IPS-18a (cell line): ENCODE results near the gene CCPG1.
A peak's percentile ranks its signal among the peaks of the same experiment; 100 is the strongest.

Experiments used
- H3K27ac ChIP-seq: one replicate; pipeline ENCODE4 v1.5.1; 2013; ENCODE audit warnings: low read length
- H3K27me3 ChIP-seq: one replicate; pipeline ENCODE4 v1.6.1; 2013; ENCODE audit warnings: mild to moderate bottlenecking, low read length; ENCODE audit not compliant: control insufficient read depth, insufficient read depth
- H3K36me3 ChIP-seq: one replicate; pipeline ENCODE4 v1.6.1; 2013; ENCODE audit warnings: low read depth, low read length; ENCODE audit not compliant: control insufficient read depth
- H3K4me1 ChIP-seq: one replicate; pipeline ENCODE4 v1.6.1; 2013; ENCODE audit warnings: low read depth, low read length; ENCODE audit not compliant: control insufficient read depth
- H3K4me3 ChIP-seq: one replicate; pipeline ENCODE4 v1.5.1; 2013; ENCODE audit warnings: low read length
- H3K9ac ChIP-seq: one replicate; pipeline ENCODE4 v1.6.1; 2013; ENCODE audit warnings: mild to moderate bottlenecking, low read length, moderate library complexity
- H3K9me3 ChIP-seq: one replicate; pipeline ENCODE4 v1.6.1; 2013; ENCODE audit warnings: low read depth, low read length; ENCODE audit not compliant: control insufficient read depth

The CCPG1 gene

GRCh38 chr15:55372701-55373440 is 35.3 kb downstream of the CCPG1 start:
- Histone ChIP-seq H3K27ac (no peak overlapping the region), H3K27me3 (no peaks in the 10 kb centered on the region), H3K9me3 (no peaks in the 10 kb centered on the region), H3K9ac (no peak overlapping the region), H3K4me3 (no peak overlapping the region), H3K36me3 (no peaks in the 10 kb centered on the region), H3K4me1 (no peaks in the 10 kb centered on the region)

GRCh38 chr15:55366981-55367380 is 41.2 kb downstream of the CCPG1 start:
- Histone ChIP-seq H3K9ac (no peak overlapping the region), H3K4me3 (no peak overlapping the region), H3K36me3 (no peaks in the 10 kb centered on the region), H3K4me1 (no peaks in the 10 kb centered on the region), H3K9me3 (no peaks in the 10 kb centered on the region), H3K27ac (no peak overlapping the region), H3K27me3 (no peaks in the 10 kb centered on the region)

GRCh38 chr15:55362641-55363040 is 45.5 kb downstream of the CCPG1 start:
- Histone ChIP-seq H3K27me3 (no peaks in the 10 kb centered on the region), H3K4me3 (no peak overlapping the region), H3K4me1 (no peaks in the 10 kb centered on the region), H3K36me3 (no peaks in the 10 kb centered on the region), H3K27ac (no peak overlapping the region), H3K9me3 (no peaks in the 10 kb centered on the region), H3K9ac (no peak overlapping the region)

- no peak overlapping the region for H3K4me3 ChIP-seq
- H3K36me3 ChIP-seq: no peaks in the 10 kb centered on the region
- H3K27ac ChIP-seq: no peak overlapping the region
Observed at GRCh38 chr15:55361048-55361447, 47.1 kb downstream of the CCPG1 start.

GRCh38 chr15:55360256-55360655 is 47.9 kb downstream of the CCPG1 start:
- H3K27ac ChIP-seq: no peak overlapping the region
- H3K36me3 ChIP-seq: no peaks in the 10 kb centered on the region
- no peak overlapping the region for H3K4me3 ChIP-seq
- H3K4me1 ChIP-seq: no peaks in the 10 kb centered on the region
- no peak overlapping the region for H3K9ac ChIP-seq
- no peaks in the 10 kb centered on the region for H3K9me3 ChIP-seq
- H3K27me3 ChIP-seq: no peaks in the 10 kb centered on the region

More at GRCh38 chr15:55361048-55361447, 47.1 kb downstream of the CCPG1 start:
- H3K9ac ChIP-seq: no peak overlapping the region
- H3K27me3 ChIP-seq: no peaks in the 10 kb centered on the region
- H3K9me3 ChIP-seq: no peaks in the 10 kb centered on the region
- no peaks in the 10 kb centered on the region for H3K4me1 ChIP-seq

- no peak overlapping the region for H3K27ac ChIP-seq
- no peak overlapping the region for H3K4me3 ChIP-seq
- no peaks in the 10 kb centered on the region for H3K36me3 ChIP-seq
- H3K9ac ChIP-seq: no peak overlapping the region
- no peaks in the 10 kb centered on the region for H3K9me3 ChIP-seq
- no peaks in the 10 kb centered on the region for H3K27me3 ChIP-seq
- H3K4me1 ChIP-seq: peaks cover 2% of the 10 kb centered on the region
Observed at GRCh38 chr15:55358471-55358870, 49.7 kb downstream of the CCPG1 start.

DNA sequence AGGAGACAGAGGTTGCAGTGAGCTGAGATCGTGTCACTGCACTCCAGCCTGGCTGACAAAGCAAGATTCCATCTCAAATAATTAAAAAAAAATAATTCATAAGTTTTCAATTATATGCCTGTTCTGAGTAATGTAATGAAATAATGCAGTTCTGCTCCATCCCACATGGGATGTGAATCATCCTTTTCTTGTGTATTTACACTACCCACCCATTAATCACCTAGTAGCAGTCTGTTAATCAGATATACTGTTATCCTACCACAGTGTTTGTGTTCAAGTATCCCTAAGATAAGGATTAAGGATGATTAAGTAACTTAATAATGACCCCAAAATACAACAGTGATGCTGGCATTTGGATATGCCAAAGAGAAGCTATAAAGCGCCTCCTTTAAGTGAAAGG is 50.4 kb downstream of the CCPG1 start:
- Histone ChIP-seq H3K4me1 (peaks cover 9% of the 10 kb centered on the region), H3K9me3 (no peaks in the 10 kb centered on the region), H3K36me3 (no peaks in the 10 kb centered on the region), H3K4me3 (no peak overlapping the region), H3K9ac (no peak overlapping the region), H3K27me3 (no peaks in the 10 kb centered on the region), H3K27ac (no peak overlapping the region)

DNA sequence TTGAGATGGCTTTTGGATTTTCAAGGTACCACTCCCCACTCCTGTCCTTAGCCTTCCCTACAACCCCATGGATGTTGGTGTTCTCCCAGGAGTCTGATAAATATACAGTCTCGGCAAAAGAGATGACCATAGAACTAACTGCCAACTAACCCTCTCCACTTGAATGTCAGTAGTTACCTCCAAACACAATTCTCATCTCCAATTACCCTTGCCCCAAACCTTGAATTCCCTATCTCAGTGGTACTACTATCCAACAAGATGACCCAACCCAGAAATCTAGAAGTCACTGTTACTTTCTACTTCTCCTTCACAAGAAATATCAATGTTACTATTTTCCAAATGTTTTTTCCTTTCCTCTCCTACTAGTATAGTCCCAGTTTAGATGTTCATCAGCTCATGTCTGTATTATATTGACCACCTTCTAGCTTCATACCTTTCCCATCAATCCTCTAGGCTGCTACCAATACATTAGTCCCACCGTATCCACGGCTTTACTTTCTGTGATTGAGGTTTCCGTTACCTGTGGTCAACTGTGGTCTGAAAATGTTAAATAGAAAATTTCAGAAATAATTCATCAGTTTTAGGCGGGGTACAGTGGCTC is 51.1 kb downstream of the CCPG1 start:
- Histone ChIP-seq H3K9me3 (no peaks in the 10 kb centered on the region), H3K36me3 (no peaks in the 10 kb centered on the region), H3K27me3 (no peaks in the 10 kb centered on the region), H3K9ac (no peak overlapping the region), H3K4me3 (no peak overlapping the region), H3K27ac (no peak overlapping the region), H3K4me1 (peaks cover 16% of the 10 kb centered on the region)

- H3K4me3 ChIP-seq: peak overlapping the region; percentile 29
- no peak overlapping the region for H3K27ac ChIP-seq
- H3K27me3 ChIP-seq: no peaks in the 10 kb centered on the region
- H3K36me3 ChIP-seq: no peaks in the 10 kb centered on the region
- no peaks in the 10 kb centered on the region for H3K9me3 ChIP-seq
- H3K4me1 ChIP-seq: peaks cover 22% of the 10 kb centered on the region
- H3K9ac ChIP-seq: no peak overlapping the region
Observed at GRCh38 chr15:55353025-55353424, 55.1 kb downstream of the CCPG1 start.

- Histone ChIP-seq H3K4me1 (peaks cover 25% of the 10 kb centered on the region), H3K36me3 (no peaks in the 10 kb centered on the region), H3K9ac (no peak overlapping the region), H3K27me3 (no peaks in the 10 kb centered on the region), H3K9me3 (no peaks in the 10 kb centered on the region), H3K4me3 (no peak overlapping the region), H3K27ac (no peak overlapping the region)
Observed at GRCh38 chr15:55349282-55349681, 58.9 kb downstream of the CCPG1 start.

GRCh38 chr15:55348281-55348778 is 59.8 kb downstream of the CCPG1 start:
- no peak overlapping the region for H3K27ac ChIP-seq
- H3K9ac ChIP-seq: no peak overlapping the region
- H3K4me3 ChIP-seq: no peak overlapping the region
- no peaks in the 10 kb centered on the region for H3K9me3 ChIP-seq
- no peaks in the 10 kb centered on the region for H3K36me3 ChIP-seq
- H3K27me3 ChIP-seq: no peaks in the 10 kb centered on the region
- H3K4me1 ChIP-seq: peaks cover 31% of the 10 kb centered on the region

DNA sequence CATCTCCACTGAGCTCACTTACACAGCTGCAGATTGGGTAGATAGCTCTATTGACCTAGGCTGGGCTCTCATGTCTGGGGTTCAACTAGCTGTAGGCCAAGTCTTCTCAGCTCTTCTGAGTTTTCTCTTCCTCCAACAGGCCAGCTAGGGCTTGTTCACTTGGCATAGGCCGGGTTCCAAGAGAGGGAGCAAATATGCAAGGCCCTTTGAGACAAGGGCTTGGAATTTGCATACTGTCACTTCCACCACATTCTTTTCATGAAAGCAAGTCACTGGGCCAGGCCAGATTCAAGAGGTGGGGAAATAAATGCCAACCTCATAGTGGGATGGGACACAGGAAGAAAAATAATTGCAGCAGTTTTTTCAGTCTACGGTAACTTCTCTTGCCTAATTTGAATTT is 64.0 kb downstream of the CCPG1 start:
- Histone ChIP-seq H3K9ac (no peak overlapping the region), H3K27ac (no peak overlapping the region), H3K4me3 (no peak overlapping the region)

More for the DNA sequence above, 64.0 kb downstream of the CCPG1 start:
- Histone ChIP-seq H3K27me3 (no peaks in the 10 kb centered on the region), H3K36me3 (no peaks in the 10 kb centered on the region), H3K4me1 (peaks cover 21% of the 10 kb centered on the region), H3K9me3 (no peaks in the 10 kb centered on the region)
